Endothelial cell of umbilical vein (primary cell): ENCODE results near the gene ADARB1. TPM values are rescaled to one million over a fixed set of nuclear protein-coding genes. Genes with fewer than 3 reads are reported as not detected.

Experiments used
- BruUV-seq: library from RNA; stranded (reverse); fragments of 400-500 nt; replicated peaks from 2 replicates; lab custom pipeline; 2021; lab: Mats Ljungman, UMichigan
- CTCF ChIA-PET: fragments of 300-600, 350-600 bp; sonication (Branson Sonifier 250); formaldehyde crosslinking; loops from one replicate; lab custom pipeline; 2021; ENCODE audit warnings: antibody characterized with exemption, inconsistent platforms; lab: Charles Lee
- POLR2A ChIA-PET: fragments of 300-600, 350-600 bp; sonication (Branson Sonifier 250); formaldehyde crosslinking; loops from one replicate; lab custom pipeline; 2021; ENCODE audit warnings: antibody characterized with exemption, inconsistent platforms; lab: Charles Lee
- DNase-seq: peaks from one replicate; pipeline ENCODE4 v3.0.0-alpha.2; 2011; ENCODE audit warnings: low read depth, low spot score
- FAIRE-seq: peaks from 2 replicates; lab custom pipeline; 2011; peaks lifted over from hg19 to GRCh38; lab: Jason Lieb, UNC
- H2AFZ ChIP-seq: 2 replicates; pipeline ENCODE4 v1.6.0; 2012; ENCODE audit warnings: low read depth, low read length, control low read depth, inconsistent platforms
- H3K27ac ChIP-seq: 2 replicates; pipeline ENCODE4 v1.5.1; 2011; ENCODE audit warnings: low read depth, mild to moderate bottlenecking, control low read depth, low read length, moderate library complexity; ENCODE audit not compliant: insufficient read depth
- H3K27me3 ChIP-seq, 2 experiments: 2 replicates each; pipeline versions ENCODE4 v1.6.0 to v1.6.1; 2011; ENCODE audit warnings: low read length in 2 of 2, mixed read lengths in 1 of 2; ENCODE audit not compliant: control insufficient read depth in 2 of 2, insufficient read depth in 2 of 2
- H3K36me3 ChIP-seq, 2 experiments: 2 replicates in 1 of 2; 3 replicates in 1 of 2; pipeline ENCODE4 v1.5.1; 2011; ENCODE audit warnings: low read length in 2 of 2, mild to moderate bottlenecking in 1 of 2, moderate library complexity in 1 of 2; ENCODE audit not compliant: control insufficient read depth in 2 of 2, insufficient read depth in 2 of 2; ENCODE audit errors: extremely low read depth in 1 of 2
- H3K4me1 ChIP-seq: 3 replicates; pipeline ENCODE4 v1.5.1; 2011; ENCODE audit warnings: mild to moderate bottlenecking, low read length; ENCODE audit not compliant: control insufficient read depth, insufficient read depth; ENCODE audit errors: extremely low read depth
- H3K4me2 ChIP-seq: 2 replicates; pipeline ENCODE4 v1.6.1; 2011; ENCODE audit warnings: low read length, control low read depth, mixed read lengths; ENCODE audit not compliant: insufficient read depth
- H3K4me3 ChIP-seq, 3 experiments: fragments of 200-600 bp in 1 of 3; sonication (generic), shearing (Covaris generic) in 1 of 3; replicated peaks in 1 of 3; 2 replicates each; pipeline ENCODE4 v1.5.1; 2011 to 2016; ENCODE audit warnings: control low read depth in 3 of 3, low read length in 3 of 3, mild to moderate bottlenecking in 2 of 3, inconsistent platforms in 1 of 3, low read depth in 1 of 3, moderate library complexity in 1 of 3; ENCODE audit not compliant: insufficient read depth in 1 of 3
- H3K79me2 ChIP-seq: 2 replicates; pipeline ENCODE4 v1.6.0; 2012; ENCODE audit warnings: low read length, inconsistent platforms; ENCODE audit not compliant: control insufficient read depth, insufficient read depth
- H3K9ac ChIP-seq: replicated peaks from 2 replicates; pipeline ENCODE3; 2011; ENCODE audit warnings: low read length, control low read depth; ENCODE audit not compliant: insufficient read depth; ENCODE audit errors: extremely low read depth
- H3K9me1 ChIP-seq: replicated peaks from 3 replicates; pipeline ENCODE4 v1.6.0; 2011; ENCODE audit warnings: mild to moderate bottlenecking, low read length; ENCODE audit not compliant: control insufficient read depth, insufficient read depth; ENCODE audit errors: extremely low read depth
- H3K9me3 ChIP-seq: replicated peaks from 2 replicates; pipeline ENCODE4 v1.5.1; 2012; ENCODE audit warnings: low read length, inconsistent platforms; ENCODE audit not compliant: control insufficient read depth, insufficient read depth
- H4K20me1 ChIP-seq: replicated peaks from 2 replicates; pipeline ENCODE3; 2011; ENCODE audit warnings: mild to moderate bottlenecking, low read length; ENCODE audit not compliant: control insufficient read depth, insufficient read depth; ENCODE audit errors: extremely low read depth
- CTCF ChIP-seq, 2 donors: IDR thresholded peaks; 1 replicate in 1 of 2; 2 replicates in 1 of 2; pipeline ENCODE4 v1.5.1; 2011; ENCODE audit warnings: low read length in 2 of 2, mild to moderate bottlenecking in 2 of 2, moderate library complexity in 2 of 2, control low read depth in 1 of 2, inconsistent platforms in 1 of 2, low read depth in 1 of 2; ENCODE audit not compliant: insufficient read depth in 1 of 2; ENCODE audit errors: extremely low read depth in 1 of 2
- EZH2 ChIP-seq: IDR thresholded peaks from 2 replicates; pipeline ENCODE4 v1.6.1; 2012; ENCODE audit warnings: borderline replicate concordance, low read depth, mild to moderate bottlenecking, moderate library complexity, low read length, inconsistent platforms; ENCODE audit not compliant: severe bottlenecking
- FOS ChIP-seq: IDR thresholded peaks from 2 replicates; pipeline ENCODE4 v1.6.1; 2011; ENCODE audit warnings: mild to moderate bottlenecking, low read length, moderate library complexity, borderline replicate concordance; ENCODE audit not compliant: insufficient read depth
- GATA2 ChIP-seq: IDR thresholded peaks from 2 replicates; pipeline ENCODE4 v1.7.0; 2011; ENCODE audit warnings: low read depth, mild to moderate bottlenecking, moderate library complexity, mixed read lengths, low read length; ENCODE audit not compliant: insufficient read length, insufficient read depth
- JUN ChIP-seq: IDR thresholded peaks from 2 replicates; pipeline ENCODE4 v1.6.1; 2011; ENCODE audit warnings: borderline replicate concordance, low read depth; ENCODE audit not compliant: insufficient read length, insufficient read depth
- MYC ChIP-seq: IDR thresholded peaks from one replicate; pipeline ENCODE4 v1.6.1; 2011; ENCODE audit warnings: mild to moderate bottlenecking, low read depth, low read length
- POLR2A ChIP-seq: IDR thresholded peaks from 2 replicates; pipeline ENCODE4 v1.6.1; 2012; ENCODE audit warnings: low read depth, mild to moderate bottlenecking, control low read depth, low read length
- POLR2AphosphoS5 ChIP-seq: IDR thresholded peaks from 2 replicates; pipeline ENCODE4 v1.6.1; 2012; ENCODE audit warnings: low read depth, mild to moderate bottlenecking, control low read depth, low read length, moderate library complexity; ENCODE audit not compliant: insufficient read depth
- dilution Hi-C: fragments of 300-500 bp; cut with MboI; formaldehyde crosslinking; loops from one replicate; pipeline ENCODE4 v1.15.0; 2019; ENCODE audit warnings: low sequenced_read_pairs; ENCODE audit not compliant: extremely low pct_ligation_motif_present
- intact Hi-C: fragments of 100-400 bp; cut with micrococcal nuclease; formaldehyde crosslinking; loops from one replicate; pipeline ENCODE4 v1.10.0; 2022
- polyA plus RNA-seq, 4 experiments: library from polyadenylated mRNA; depleted of rRNA in 3 of 4; stranded (reverse) in 3 of 4; unstranded in 1 of 4; fragments of >200 nt; gene quantifications; 2 replicates each; pipeline versions ENCODE4 v1.2.1 to v1.2.3, GENCODE V29; 2011 to 2012; ENCODE audit warnings: missing spikeins in 1 of 4
- total RNA-seq: library from RNA; stranded (reverse); gene quantifications from 2 replicates; pipeline ENCODE4 v1.2.3, GENCODE V29; 2021
- TF ChIP-seq, protein P1 (sequence below): IDR thresholded peaks from 2 replicates; pipeline ENCODE4 v1.6.1; 2011; ENCODE audit not compliant: insufficient read depth, insufficient read length

Gene ADARB1
- total and polyA plus RNA-seq, 2 donors (not counting 3 experiments of a cell fraction or from before 2014, with no cell fraction given): 32.5 to 54.3 TPM

DNA sequence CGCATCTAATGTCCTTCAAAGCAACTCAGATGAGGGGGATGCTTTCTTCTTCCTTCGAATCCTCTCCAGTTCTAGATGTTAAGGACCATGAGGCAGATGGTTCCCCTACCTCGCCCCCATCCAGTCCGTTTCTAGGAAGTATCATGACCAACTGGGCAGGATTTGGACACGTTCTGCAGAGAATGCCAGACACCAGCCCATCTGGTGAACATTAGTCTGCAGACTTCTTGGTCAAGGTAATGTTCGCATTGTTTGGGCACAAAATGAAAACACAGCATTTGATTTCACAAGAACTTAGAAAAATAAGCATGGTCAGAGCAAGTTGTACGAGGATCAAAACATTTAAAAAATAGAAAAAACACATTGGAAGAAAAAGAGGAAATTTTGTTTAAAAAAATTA is 25.4 kb upstream of the ADARB1 start:
- peaks cover 5 to 8% of the 10 kb centered on the region in 2 experiments for H3K27me3 ChIP-seq
- CTCF ChIA-PET: no interaction called here
- H3K9ac ChIP-seq: no peak overlapping the region
- DNase-seq: no peak
- intact Hi-C loops: no loop called here
- H3K4me1 ChIP-seq: no peaks in the 10 kb centered on the region
- dilution Hi-C loops: no loop called here
- no peaks in the 10 kb centered on the region for H4K20me1 ChIP-seq
- H2AFZ ChIP-seq: no peak overlapping the region
- no peak overlapping the region for H3K4me2 ChIP-seq
- no peaks in the 10 kb centered on the region for H3K9me3 ChIP-seq
- no TSS peak for BruUV-seq
- FAIRE-seq: no peak
- TF ChIP-seq MYC: no peak
- no peak for TF ChIP-seq CTCF (IDR thresholded peaks at IDR 0.05; ENCODE audit: extremely low read depth in 1 of 2, insufficient read depth in 1 of 2, low read depth in 1 of 2, low read length in 2 of 2)
- no peak for TF ChIP-seq POLR2A
- no peak for TF ChIP-seq FOS
- TF ChIP-seq EZH2: no peak
- no peak for TF ChIP-seq GATA2
- no peak for TF ChIP-seq POLR2AphosphoS5
- TF ChIP-seq, protein P1, sequence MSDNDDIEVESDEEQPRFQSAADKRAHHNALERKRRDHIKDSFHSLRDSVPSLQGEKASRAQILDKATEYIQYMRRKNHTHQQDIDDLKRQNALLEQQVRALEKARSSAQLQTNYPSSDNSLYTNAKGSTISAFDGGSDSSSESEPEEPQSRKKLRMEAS: no peak
- no peak for TF ChIP-seq JUN
- H3K9me1 ChIP-seq: no peaks in the 10 kb centered on the region
- no peaks in the 10 kb centered on the region for H3K36me3 ChIP-seq
- H3K4me3 ChIP-seq: no peak overlapping the region
- no peaks in the 10 kb centered on the region for H3K79me2 ChIP-seq
- H3K27ac ChIP-seq: no peak overlapping the region
- POLR2A ChIA-PET: no interaction called here
